Measurements from ENCODE around the gene ACP7. TPM values are rescaled to one million over a fixed set of nuclear protein-coding genes. Genes with fewer than 3 reads are reported as not detected.

The ACP7 gene
- total RNA-seq, 1 donor from 2014 or later: 0.31 TPM

DNA sequence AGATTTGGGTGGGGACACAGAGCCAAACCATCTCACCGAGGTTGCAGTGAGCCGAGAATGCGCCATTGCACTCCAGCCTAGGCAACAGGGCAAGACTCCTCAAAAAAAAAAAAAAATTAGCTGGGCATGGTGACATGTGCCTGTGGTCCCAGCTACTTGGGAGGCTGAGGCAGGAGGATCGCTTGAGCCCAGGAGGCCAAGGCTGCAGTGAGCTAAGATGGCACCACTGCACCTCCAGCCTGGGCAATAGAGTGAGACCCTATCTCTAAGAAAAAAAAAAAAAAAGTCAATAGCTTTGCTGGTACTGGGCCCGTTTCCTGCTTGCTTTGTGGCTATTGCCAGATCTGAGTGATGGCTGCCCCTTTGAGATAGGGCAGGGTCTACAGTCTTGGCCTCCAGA lies 13.1 kb downstream of the ACP7 start:
- H3K4me1 Mint-ChIP-seq (ENCODE audit: unreplicated experiment): no peaks in the 10 kb centered on the region
- H3K27ac Mint-ChIP-seq: no peak overlapping the region
- H3K36me3 Mint-ChIP-seq: no peaks in the 10 kb centered on the region
- no peak overlapping the region for H3K4me3 Mint-ChIP-seq
- DNase-seq (ENCODE audit: extremely low spot score, unreplicated experiment): no peak
- H3K9me3 Mint-ChIP-seq: no peaks in the 10 kb centered on the region
- TF ChIP-seq, protein P1, sequence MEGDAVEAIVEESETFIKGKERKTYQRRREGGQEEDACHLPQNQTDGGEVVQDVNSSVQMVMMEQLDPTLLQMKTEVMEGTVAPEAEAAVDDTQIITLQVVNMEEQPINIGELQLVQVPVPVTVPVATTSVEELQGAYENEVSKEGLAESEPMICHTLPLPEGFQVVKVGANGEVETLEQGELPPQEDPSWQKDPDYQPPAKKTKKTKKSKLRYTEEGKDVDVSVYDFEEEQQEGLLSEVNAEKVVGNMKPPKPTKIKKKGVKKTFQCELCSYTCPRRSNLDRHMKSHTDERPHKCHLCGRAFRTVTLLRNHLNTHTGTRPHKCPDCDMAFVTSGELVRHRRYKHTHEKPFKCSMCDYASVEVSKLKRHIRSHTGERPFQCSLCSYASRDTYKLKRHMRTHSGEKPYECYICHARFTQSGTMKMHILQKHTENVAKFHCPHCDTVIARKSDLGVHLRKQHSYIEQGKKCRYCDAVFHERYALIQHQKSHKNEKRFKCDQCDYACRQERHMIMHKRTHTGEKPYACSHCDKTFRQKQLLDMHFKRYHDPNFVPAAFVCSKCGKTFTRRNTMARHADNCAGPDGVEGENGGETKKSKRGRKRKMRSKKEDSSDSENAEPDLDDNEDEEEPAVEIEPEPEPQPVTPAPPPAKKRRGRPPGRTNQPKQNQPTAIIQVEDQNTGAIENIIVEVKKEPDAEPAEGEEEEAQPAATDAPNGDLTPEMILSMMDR (conservative IDR thresholded peaks at IDR 0.05): no peak
- peaks cover 16% of the 10 kb centered on the region for H3K27me3 Mint-ChIP-seq

DNA sequence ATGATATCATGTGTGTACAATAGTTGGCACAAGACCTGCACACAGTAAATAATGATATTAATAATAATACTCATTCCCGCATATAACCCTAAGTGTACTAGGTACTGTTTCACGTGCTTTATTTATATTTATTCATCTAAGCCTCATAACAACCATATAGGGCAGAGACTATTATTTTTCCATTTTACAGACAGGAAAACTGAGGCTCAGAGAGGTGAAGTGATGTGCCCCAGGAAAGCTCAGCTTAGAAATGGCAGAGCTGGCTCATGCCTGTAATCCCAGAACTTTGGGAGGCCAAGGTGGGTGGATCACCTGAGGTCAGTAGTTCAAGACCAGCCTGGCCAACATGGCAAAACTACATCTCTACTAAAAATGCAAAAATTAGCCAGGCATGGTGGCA lies 13.6 kb downstream of the ACP7 start:
- TF ChIP-seq, protein P1 (conservative IDR thresholded peaks at IDR 0.05): no peak
- Mint-ChIP-seq H3K4me3 (no peak overlapping the region), H3K4me1 (ENCODE audit: unreplicated experiment) (no peaks in the 10 kb centered on the region), H3K27me3 (peaks cover 13% of the 10 kb centered on the region), H3K36me3 (no peaks in the 10 kb centered on the region), H3K27ac (no peak overlapping the region), H3K9me3 (no peaks in the 10 kb centered on the region)
- DNase-seq (ENCODE audit: extremely low spot score, unreplicated experiment): no peak

DNA sequence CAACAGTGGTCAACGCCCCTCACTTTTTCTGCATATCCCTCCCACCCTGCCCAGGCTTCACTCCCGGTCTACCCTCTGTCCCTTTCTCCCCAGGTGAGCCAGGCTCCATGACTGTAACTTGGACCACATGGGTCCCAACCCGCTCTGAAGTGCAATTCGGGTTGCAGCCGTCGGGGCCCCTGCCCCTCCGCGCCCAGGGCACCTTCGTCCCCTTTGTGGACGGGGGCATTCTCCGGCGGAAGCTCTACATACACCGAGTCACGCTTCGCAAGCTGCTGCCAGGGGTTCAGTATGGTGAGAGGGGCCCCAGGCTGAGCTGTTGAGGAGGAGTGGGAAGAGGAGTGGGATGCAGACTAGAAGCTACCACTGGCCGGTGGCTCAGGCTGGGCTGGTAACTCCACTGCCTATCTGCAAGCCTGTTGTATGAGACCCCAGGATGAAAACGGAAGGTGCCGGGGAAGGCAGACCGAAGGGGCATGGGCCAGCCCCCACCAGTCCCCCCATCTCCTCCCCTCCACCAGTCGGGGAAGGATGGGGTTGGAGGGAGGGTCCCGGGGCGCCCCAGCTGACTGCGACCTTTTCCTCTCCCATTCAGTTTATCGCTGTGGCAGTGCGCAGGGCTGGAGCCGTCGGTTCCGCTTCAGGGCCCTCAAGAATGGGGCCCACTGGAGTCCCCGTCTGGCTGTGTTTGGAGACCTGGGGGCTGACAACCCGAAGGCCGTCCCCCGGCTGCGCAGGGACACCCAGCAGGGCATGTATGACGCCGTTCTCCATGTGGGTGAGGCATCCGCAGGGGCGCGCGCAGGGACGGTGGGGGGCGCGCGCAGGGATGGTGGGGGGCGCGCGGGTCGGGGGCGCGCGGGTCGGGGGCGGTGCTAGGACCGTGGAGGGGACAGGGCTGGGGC lies 14.4 kb downstream of the ACP7 start:
- no peaks in the 10 kb centered on the region for H3K9me3 Mint-ChIP-seq
- H3K36me3 Mint-ChIP-seq: no peaks in the 10 kb centered on the region
- DNase-seq (ENCODE audit: extremely low spot score, unreplicated experiment): no peak
- no peak overlapping the region for H3K27ac Mint-ChIP-seq
- TF ChIP-seq, protein P1 (conservative IDR thresholded peaks at IDR 0.05): no peak
- peaks cover 11% of the 10 kb centered on the region for H3K27me3 Mint-ChIP-seq
- H3K4me3 Mint-ChIP-seq: no peak overlapping the region
- no peaks in the 10 kb centered on the region for H3K4me1 Mint-ChIP-seq (ENCODE audit: unreplicated experiment)

DNA sequence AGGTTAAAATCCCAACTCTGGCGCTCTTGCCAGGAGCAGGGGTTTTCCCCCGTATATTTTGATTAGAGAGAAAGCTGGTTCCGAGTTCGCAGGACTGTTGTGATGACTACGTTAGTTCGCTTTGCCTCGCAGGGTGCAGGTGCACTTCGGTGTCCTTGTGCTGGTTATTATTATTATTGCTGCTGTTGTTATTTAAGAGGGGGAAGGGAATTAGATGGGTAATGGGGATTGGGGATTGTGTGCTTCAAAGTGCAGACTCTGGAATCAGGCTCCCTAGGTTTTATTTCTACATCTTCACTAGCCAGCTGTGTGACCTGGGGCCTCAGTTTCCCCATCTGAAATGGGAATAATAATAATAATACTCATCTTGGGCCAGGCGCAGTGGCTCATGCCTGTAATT lies 15.2 kb downstream of the ACP7 start:
- no peaks in the 10 kb centered on the region for H3K9me3 Mint-ChIP-seq
- peaks cover 6% of the 10 kb centered on the region for H3K27me3 Mint-ChIP-seq
- H3K36me3 Mint-ChIP-seq: no peaks in the 10 kb centered on the region
- TF ChIP-seq, protein P1 (conservative IDR thresholded peaks at IDR 0.05): no peak
- no peak overlapping the region for H3K27ac Mint-ChIP-seq
- DNase-seq (ENCODE audit: extremely low spot score, unreplicated experiment): no peak
- no peaks in the 10 kb centered on the region for H3K4me1 Mint-ChIP-seq (ENCODE audit: unreplicated experiment)
- H3K4me3 Mint-ChIP-seq: no peak overlapping the region

DNA sequence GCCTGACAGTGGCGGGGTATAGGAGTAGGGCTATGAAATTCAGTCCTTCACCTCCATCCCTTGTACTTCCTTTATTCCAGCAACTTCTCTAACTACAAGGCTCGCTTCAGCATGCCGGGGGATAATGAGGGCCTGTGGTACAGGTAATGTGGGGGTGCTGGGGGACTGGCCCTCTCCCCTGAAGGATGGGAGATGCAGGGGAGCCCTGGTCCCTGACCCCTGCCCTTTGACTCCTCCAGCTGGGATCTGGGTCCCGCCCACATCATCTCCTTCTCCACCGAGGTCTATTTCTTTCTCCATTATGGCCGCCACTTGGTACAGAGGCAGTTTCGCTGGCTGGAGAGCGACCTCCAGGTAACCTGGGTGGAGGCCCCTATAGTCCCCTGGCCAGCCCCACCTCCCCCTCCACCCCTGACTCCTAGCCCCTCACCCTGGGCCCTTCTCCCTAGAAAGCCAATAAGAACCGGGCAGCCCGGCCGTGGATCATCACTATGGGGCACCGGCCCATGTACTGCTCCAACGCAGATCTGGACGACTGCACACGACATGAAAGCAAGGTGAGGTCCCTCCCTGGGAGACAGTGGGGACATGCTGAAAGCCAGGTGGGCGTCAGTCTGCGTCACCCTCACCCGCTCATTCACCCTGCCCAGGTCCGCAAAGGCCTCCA lies 16.5 kb downstream of the ACP7 start:
- H3K4me1 Mint-ChIP-seq (ENCODE audit: unreplicated experiment): no peaks in the 10 kb centered on the region
- no peak for DNase-seq (ENCODE audit: extremely low spot score, unreplicated experiment)
- TF ChIP-seq, protein P1 (conservative IDR thresholded peaks at IDR 0.05): no peak
- H3K9me3 Mint-ChIP-seq: no peaks in the 10 kb centered on the region
- no peak overlapping the region for H3K4me3 Mint-ChIP-seq
- no peak overlapping the region for H3K27ac Mint-ChIP-seq
- peaks cover 6% of the 10 kb centered on the region for H3K27me3 Mint-ChIP-seq
- H3K36me3 Mint-ChIP-seq: no peaks in the 10 kb centered on the region

Measured in type B pancreatic cell (in vitro differentiated cells).